ENCODE data around the gene NGFR. TPM values are rescaled to one million over a fixed set of nuclear protein-coding genes. Genes with fewer than 3 reads are reported as not detected.

Gene NGFR
- total RNA-seq, 1 donor from 2014 or later = 8.9 TPM

- H3K4me1 ChIP-seq = peaks cover 9% of the 10 kb centered on the region
- no peak overlapping the region for H3K27ac ChIP-seq (replicated peaks)
- no peaks in the 10 kb centered on the region for H3K27me3 ChIP-seq (ENCODE audit: low read depth)
- H3K36me3 ChIP-seq = no peaks in the 10 kb centered on the region
- H3K9me3 ChIP-seq (replicated peaks) = no peaks in the 10 kb centered on the region
- TF ChIP-seq CTCF (IDR thresholded peaks at IDR 0.05; ENCODE audit: borderline replicate concordance) = peak; percentile 99
- intact Hi-C loops (cut with micrococcal nuclease) = loop anchor here (5.0 kb wide), 2 partner anchors 54 to 119 kb away; no protein-coding TSS in a partner anchor
- H3K4me3 ChIP-seq = no peak overlapping the region
- DNase-seq = peak; percentile 75
Observed at GRCh38 chr17:49556223-49556943, 61.3 kb downstream of the NGFR start.

DNA sequence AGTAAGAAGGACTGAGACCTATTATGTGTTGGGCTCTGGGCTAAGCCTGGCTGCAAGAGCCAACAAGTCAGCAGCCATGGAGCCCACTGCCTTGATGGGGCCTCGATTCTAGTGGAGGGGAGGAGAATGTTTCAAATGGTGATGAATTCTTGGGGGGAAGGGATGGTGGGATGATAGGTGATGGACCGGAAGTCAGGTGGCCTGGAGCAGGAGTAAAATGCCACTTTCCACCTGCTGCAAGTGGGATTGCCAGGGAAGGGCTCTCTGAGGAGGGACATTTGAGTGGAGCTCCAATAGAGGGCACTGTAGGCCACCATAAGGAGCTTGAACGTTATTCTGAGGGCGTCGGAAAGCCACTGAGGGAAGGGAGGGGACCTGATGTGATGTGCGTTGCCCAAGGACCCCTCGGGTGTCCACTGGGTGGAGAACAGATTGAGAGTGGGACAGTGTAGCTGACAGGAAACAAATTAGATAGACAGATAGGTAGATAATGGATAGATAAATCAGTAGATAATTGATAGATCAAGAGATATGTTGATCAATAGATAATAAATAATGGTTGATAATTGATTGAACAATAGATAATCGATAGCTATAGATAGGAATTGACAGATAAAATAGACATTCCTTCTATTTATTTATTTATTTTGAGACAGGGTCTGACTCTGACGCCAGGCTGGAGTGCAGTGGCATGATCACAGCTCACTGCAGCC, 62.4 kb downstream of the NGFR start:
- Histone ChIP-seq H3K4me3 (no peak overlapping the region), H3K36me3 (no peaks in the 10 kb centered on the region), H3K9me3 (replicated peaks) (no peaks in the 10 kb centered on the region), H3K27ac (replicated peaks) (no peak overlapping the region), H3K27me3 (ENCODE audit: low read depth) (no peaks in the 10 kb centered on the region), H3K4me1 (peaks cover 9% of the 10 kb centered on the region)
- peak; percentile 63 for TF ChIP-seq CTCF (IDR thresholded peaks at IDR 0.05; ENCODE audit: borderline replicate concordance)
- intact Hi-C loops (cut with micrococcal nuclease) = loop anchor here (5.0 kb wide), 2 partner anchors 55 to 120 kb away; no protein-coding TSS in a partner anchor
- no peak for DNase-seq

Small RNA genes within 50 kb of the gene (microRNA-seq; reads per million reads assigned to microRNA genes)
- gene MIR6165 = not detected

Other genes with a start within 250 kb of the NGFR start
- 19.2 TPM for gene ZNF652, start 133.0 kb upstream of the NGFR start, total RNA-seq
- 217 TPM for gene PHB1, start 80.4 kb upstream of the NGFR start, total RNA-seq
- 4.0 TPM for gene NXPH3, start 80.6 kb downstream of the NGFR start, total RNA-seq
- gene SPOP, start 182.8 kb downstream of the NGFR start, total RNA-seq = 66.9 TPM
- 53.4 TPM for gene SLC35B1, start 212.7 kb downstream of the NGFR start, total RNA-seq